Fibroblast of skin of right biceps (primary cell): ENCODE data around the gene DZANK1.
"Not testable (repeated sequence)": the region's sequence is repeated elsewhere in the genome, so short reads cannot be mapped to it uniquely, and the experiment has no call there.

Source experiments
- DNase-seq: peaks from one replicate; pipeline ENCODE4 v3.0.0-alpha.2; 2013

Gene DZANK1

GRCh38 chr20:18364768-18365167, 102.1 kb downstream of the DZANK1 start:
- no peak for DNase-seq

GRCh38 chr20:18363708-18364107, 103.1 kb downstream of the DZANK1 start:
- no peak for DNase-seq

DNA sequence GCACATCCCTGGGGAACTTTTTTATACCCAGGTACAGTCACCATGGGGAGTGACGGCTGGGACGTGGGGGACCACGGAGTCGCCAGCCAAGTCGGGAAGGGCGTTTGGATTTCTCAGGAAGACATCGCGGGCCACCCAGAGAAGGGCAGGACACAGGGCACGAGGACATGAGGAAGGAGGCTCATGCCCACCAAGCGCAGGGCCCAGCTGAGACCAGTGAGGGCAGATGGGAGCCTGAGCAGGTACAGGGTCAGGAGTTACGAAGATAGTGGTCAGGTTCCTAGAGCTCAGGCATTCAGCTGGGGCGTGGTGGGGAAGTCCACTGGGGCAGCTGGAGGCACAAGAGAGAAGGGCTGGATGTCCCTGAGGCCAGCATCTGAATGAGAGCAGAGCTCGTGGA, 103.9 kb downstream of the DZANK1 start:
- DNase-seq: no peak

GRCh38 chr20:18361678-18362077, 105.2 kb downstream of the DZANK1 start:
- no peak for DNase-seq

DNA sequence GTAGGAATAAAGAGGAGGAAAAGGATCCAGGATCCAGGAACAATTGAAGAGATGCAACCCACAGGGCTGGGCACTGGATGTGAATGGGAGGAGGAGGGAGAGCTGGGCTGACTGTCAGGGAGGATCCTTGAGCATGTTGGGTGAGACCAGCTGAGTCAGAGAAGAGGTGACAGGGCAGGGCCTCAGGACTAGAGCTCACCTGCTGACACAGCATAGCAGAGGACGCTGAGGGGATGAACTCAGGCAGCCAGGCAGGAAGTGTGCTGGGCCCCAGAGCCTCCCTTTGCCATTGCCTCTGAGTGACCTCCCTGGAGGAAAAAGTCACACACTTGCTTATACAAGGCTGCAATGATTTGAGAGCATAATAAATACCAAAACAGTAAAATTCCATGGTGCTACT, 106.2 kb downstream of the DZANK1 start:
- DNase-seq: no peak

DNA sequence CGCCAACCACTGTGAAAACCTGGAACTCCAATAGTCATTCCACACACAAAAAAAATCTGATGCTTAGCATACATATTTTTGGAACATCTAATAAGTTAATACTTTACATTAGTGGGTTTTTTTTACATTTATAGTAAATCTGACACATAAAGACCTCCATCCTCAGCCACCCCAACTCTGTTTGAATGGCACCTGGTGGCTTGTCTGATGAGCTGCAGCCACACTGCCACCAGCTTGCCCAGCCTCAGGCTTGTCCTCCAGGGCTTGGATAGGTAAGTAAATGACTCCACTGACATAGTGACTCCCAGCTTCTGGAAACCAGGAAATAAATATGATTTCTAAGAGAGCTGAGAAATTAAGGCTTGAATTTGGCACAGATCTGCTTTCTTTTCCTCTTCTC, 107.0 kb downstream of the DZANK1 start:
- no peak for DNase-seq

GRCh38 chr20:18349749-18350148, 117.1 kb downstream of the DZANK1 start:
- DNase-seq: not testable (repeated sequence)
